ENCODE data around the gene MSI2.

The MSI2 gene

DNA sequence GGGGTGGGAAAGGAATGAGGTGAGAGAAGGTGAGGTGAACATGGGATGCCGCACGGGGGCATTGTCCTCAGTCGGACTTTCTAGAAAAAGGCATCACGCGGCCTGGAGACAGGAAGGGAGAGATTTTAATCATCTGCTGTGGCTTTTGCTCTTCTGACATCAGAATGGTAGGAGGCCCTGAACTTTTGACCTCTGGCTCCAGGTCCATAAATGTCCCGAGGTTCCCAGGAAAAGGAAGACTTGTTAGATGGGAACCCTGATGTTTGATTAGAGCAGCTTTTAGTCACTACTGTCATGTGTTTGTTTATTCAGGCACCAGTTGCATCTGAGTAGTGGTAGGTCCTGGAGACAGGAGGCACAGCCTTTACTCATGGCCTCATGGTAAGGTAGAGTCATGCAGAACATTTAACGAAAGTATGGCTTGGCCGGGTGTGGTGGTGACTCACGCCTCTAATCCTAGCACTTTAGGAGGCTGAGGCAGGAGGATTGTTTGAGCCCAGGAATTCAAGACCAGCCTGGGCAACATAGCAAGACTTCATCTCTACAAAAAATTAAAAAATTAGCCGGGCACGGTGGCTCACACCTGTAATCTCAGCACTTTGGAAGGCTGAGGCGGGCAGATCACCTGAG is 203.1 kb downstream of the MSI2 start:
- no peaks in the 10 kb centered on the region for H3K9me3 ChIP-seq (ENCODE audit: insufficient read depth, low read length)
- H3K79me2 ChIP-seq (ENCODE audit: insufficient read depth, low read length): peaks cover 11% of the 10 kb centered on the region; the same call in 1 of the 2 replicates
- no peak overlapping the region for H3K9ac ChIP-seq (ENCODE audit: low read length)
- TF ChIP-seq EZH2phosphoT487 (conservative IDR thresholded peaks at IDR 0.05; ENCODE audit: low read length): no peak
- TF ChIP-seq, protein P1, sequence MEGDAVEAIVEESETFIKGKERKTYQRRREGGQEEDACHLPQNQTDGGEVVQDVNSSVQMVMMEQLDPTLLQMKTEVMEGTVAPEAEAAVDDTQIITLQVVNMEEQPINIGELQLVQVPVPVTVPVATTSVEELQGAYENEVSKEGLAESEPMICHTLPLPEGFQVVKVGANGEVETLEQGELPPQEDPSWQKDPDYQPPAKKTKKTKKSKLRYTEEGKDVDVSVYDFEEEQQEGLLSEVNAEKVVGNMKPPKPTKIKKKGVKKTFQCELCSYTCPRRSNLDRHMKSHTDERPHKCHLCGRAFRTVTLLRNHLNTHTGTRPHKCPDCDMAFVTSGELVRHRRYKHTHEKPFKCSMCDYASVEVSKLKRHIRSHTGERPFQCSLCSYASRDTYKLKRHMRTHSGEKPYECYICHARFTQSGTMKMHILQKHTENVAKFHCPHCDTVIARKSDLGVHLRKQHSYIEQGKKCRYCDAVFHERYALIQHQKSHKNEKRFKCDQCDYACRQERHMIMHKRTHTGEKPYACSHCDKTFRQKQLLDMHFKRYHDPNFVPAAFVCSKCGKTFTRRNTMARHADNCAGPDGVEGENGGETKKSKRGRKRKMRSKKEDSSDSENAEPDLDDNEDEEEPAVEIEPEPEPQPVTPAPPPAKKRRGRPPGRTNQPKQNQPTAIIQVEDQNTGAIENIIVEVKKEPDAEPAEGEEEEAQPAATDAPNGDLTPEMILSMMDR (IDR thresholded peaks at IDR 0.05; ENCODE audit: insufficient read depth, low read length, poor library complexity, severe bottlenecking): no peak
- no peak overlapping the region for H3K4me2 ChIP-seq (ENCODE audit: low read depth, low read length, poor library complexity, severe bottlenecking)
- H4K20me1 ChIP-seq (ENCODE audit: low read depth, low read length): no peaks in the 10 kb centered on the region
- H3K9me2 ChIP-seq (replicated peaks; ENCODE audit: insufficient read depth, low read length): no peaks in the 10 kb centered on the region
- H3K36me3 ChIP-seq (ENCODE audit: low read length): no peaks in the 10 kb centered on the region
- no peak overlapping the region for H2AFZ ChIP-seq (ENCODE audit: low read depth, low read length, severe bottlenecking)
- H3F3A ChIP-seq (ENCODE audit: insufficient read depth): no peaks in the 10 kb centered on the region
- no peak overlapping the region for H3K27ac ChIP-seq (ENCODE audit: low read depth, low read length)
- H3K27me3 ChIP-seq (ENCODE audit: low read length): no peaks in the 10 kb centered on the region
- no peak overlapping the region for H3K4me3 ChIP-seq (ENCODE audit: insufficient read depth, low read length, poor library complexity, severe bottlenecking)

DNA sequence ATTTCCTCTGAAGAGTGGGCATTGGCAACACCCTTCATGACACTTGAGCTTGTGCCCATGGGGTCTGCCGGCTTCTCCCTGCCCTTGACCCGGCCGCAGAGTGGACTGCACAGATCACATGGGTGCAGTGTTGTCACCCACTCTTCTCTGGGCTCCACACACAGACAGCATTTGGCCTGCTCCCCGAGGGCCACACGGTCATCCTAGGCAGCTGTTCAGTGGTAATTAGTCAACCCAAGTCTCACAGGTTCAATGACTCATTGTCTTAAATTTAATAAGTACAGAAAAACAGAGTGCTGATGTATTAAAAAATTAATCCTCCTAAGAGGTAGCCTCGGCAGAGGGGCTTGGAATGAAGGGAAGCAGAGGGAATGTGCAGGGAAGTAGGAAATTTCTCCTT is 204.8 kb downstream of the MSI2 start:
- no peaks in the 10 kb centered on the region for H3K27me3 ChIP-seq (ENCODE audit: low read length)
- no peaks in the 10 kb centered on the region for H3K9me3 ChIP-seq (ENCODE audit: insufficient read depth, low read length)
- no peak overlapping the region for H3K27ac ChIP-seq (ENCODE audit: low read depth, low read length)
- TF ChIP-seq, protein P1 (IDR thresholded peaks at IDR 0.05; ENCODE audit: insufficient read depth, low read length, poor library complexity, severe bottlenecking): no peak
- TF ChIP-seq EZH2phosphoT487 (conservative IDR thresholded peaks at IDR 0.05; ENCODE audit: low read length): no peak
- H3K36me3 ChIP-seq (ENCODE audit: low read length): no peaks in the 10 kb centered on the region
- H3F3A ChIP-seq (ENCODE audit: insufficient read depth): no peaks in the 10 kb centered on the region
- no peaks in the 10 kb centered on the region for H3K9me2 ChIP-seq (replicated peaks; ENCODE audit: insufficient read depth, low read length)
- no peak overlapping the region for H2AFZ ChIP-seq (ENCODE audit: low read depth, low read length, severe bottlenecking)
- no peaks in the 10 kb centered on the region for H4K20me1 ChIP-seq (ENCODE audit: low read depth, low read length)
- H3K9ac ChIP-seq (ENCODE audit: low read length): no peak overlapping the region
- no peak overlapping the region for H3K4me3 ChIP-seq (ENCODE audit: insufficient read depth, low read length, poor library complexity, severe bottlenecking)
- no peak overlapping the region for H3K4me2 ChIP-seq (ENCODE audit: low read depth, low read length, poor library complexity, severe bottlenecking)
- H3K79me2 ChIP-seq (ENCODE audit: insufficient read depth, low read length): peaks cover 11% of the 10 kb centered on the region; the same call in 1 of the 2 replicates

- H3K27me3 ChIP-seq (ENCODE audit: low read length): no peaks in the 10 kb centered on the region
- no peak overlapping the region for H2AFZ ChIP-seq (ENCODE audit: low read depth, low read length, severe bottlenecking)
- no peaks in the 10 kb centered on the region for H3K9me2 ChIP-seq (replicated peaks; ENCODE audit: insufficient read depth, low read length)
- H3F3A ChIP-seq (ENCODE audit: insufficient read depth): no peaks in the 10 kb centered on the region
- H3K9me3 ChIP-seq (ENCODE audit: insufficient read depth, low read length): no peaks in the 10 kb centered on the region
- H3K79me2 ChIP-seq (ENCODE audit: insufficient read depth, low read length): peaks cover 11% of the 10 kb centered on the region; the same call in 1 of the 2 replicates
- H3K36me3 ChIP-seq (ENCODE audit: low read length): no peaks in the 10 kb centered on the region
- no peak overlapping the region for H3K4me3 ChIP-seq (ENCODE audit: insufficient read depth, low read length, poor library complexity, severe bottlenecking)
- H4K20me1 ChIP-seq (ENCODE audit: low read depth, low read length): no peaks in the 10 kb centered on the region
- TF ChIP-seq EZH2phosphoT487 (conservative IDR thresholded peaks at IDR 0.05; ENCODE audit: low read length): no peak
- TF ChIP-seq, protein P1 (IDR thresholded peaks at IDR 0.05; ENCODE audit: insufficient read depth, low read length, poor library complexity, severe bottlenecking): no peak
- H3K27ac ChIP-seq (ENCODE audit: low read depth, low read length): no peak overlapping the region
- no peak overlapping the region for H3K4me2 ChIP-seq (ENCODE audit: low read depth, low read length, poor library complexity, severe bottlenecking)
- H3K9ac ChIP-seq (ENCODE audit: low read length): no peak overlapping the region
Measured at GRCh38 chr17:57462007-57462579, 205.8 kb downstream of the MSI2 start.

Measured in SU-DHL-6 (cell line).